Activated CD4-positive, alpha-beta T cell treated with anti-CD3 and anti-CD28 coated beads for 36 hours (primary cell): ENCODE measurements around the gene TAS2R43. TPM values are rescaled to one million over a fixed set of nuclear protein-coding genes. Genes with fewer than 3 reads are reported as not detected.
"Not testable (repeated sequence)": the region's sequence is repeated elsewhere in the genome, so short reads cannot be mapped to it uniquely, and the experiment has no call there.

ENCODE experiments used
- ATAC-seq: fragments of 200-7000 bp; cut with Tn5 transposase; one replicate; pipeline ENCODE4 v1.10.0; 2021; ENCODE audit warnings: mild to moderate bottlenecking, moderate library complexity
- CTCF ChIA-PET: fragments of 350-600 bp; sonication (Branson Sonifier 250); formaldehyde crosslinking; loops from one replicate; lab custom pipeline; 2021; ENCODE audit warnings: antibody characterized with exemption; lab: Charles Lee
- POLR2A ChIA-PET: fragments of 350-600 bp; sonication (Branson Sonifier 250); formaldehyde crosslinking; loops from one replicate; lab custom pipeline; 2021; ENCODE audit warnings: antibody characterized with exemption, inconsistent platforms; lab: Charles Lee
- DNase-seq: peaks from one replicate; pipeline ENCODE4 v3.0.0-alpha.2; 2020
- H3K27ac Mint-ChIP-seq: one replicate; pipeline ENCODE4 v1.8.0; 2021; ENCODE audit warnings: mixed read lengths
- H3K27me3 Mint-ChIP-seq: one replicate; pipeline ENCODE4 v1.8.0; 2021; ENCODE audit warnings: mixed read lengths
- H3K36me3 Mint-ChIP-seq: one replicate; pipeline ENCODE4 v1.8.0; 2021; ENCODE audit warnings: low read depth, mixed read lengths
- H3K4me1 Mint-ChIP-seq: one replicate; pipeline ENCODE4 v1.8.0; 2021; ENCODE audit warnings: mixed read lengths
- H3K4me3 Mint-ChIP-seq: one replicate; pipeline ENCODE4 v1.8.0; 2021; ENCODE audit warnings: mild to moderate bottlenecking, moderate library complexity, mixed read lengths
- H3K9me3 Mint-ChIP-seq: one replicate; pipeline ENCODE4 v1.8.0; 2021; ENCODE audit warnings: low read depth, mixed read lengths
- intact Hi-C, 2 experiments: fragments of 100-400 bp; cut with DNase I in 1 of 2; cut with micrococcal nuclease in 1 of 2; formaldehyde crosslinking; loops; one replicate each; pipeline versions ENCODE4 v1.14.2 to v1.15.1; 2022 to 2024; cut with DNase I, micrococcal nuclease
- total RNA-seq, 2 experiments: library from RNA; stranded (reverse); gene quantifications; one replicate each; pipeline ENCODE4 v1.2.3, GENCODE V29; 2021

The TAS2R43 gene
- total RNA-seq, result under 1 TPM; 0.64 to 0.81 TPM

GRCh38 chr12:11092128-11092527 is at the start of gene TAS2R43:
Gene TAS2R43, minus strand, starts transcription at chr12:11092313. Its CDS starts 84 bp downstream, at chr12:11092229.
- DNase-seq (no peak), ATAC-seq (no peak)
- Mint-ChIP-seq H3K9me3 (peaks cover 4% of the 10 kb centered on the region), H3K36me3 (peaks cover 39% of the 10 kb centered on the region), H3K27ac (no peak within 1 kb of the TSS), H3K27me3 (no peaks in the 10 kb centered on the region), H3K4me1 (peaks cover 12% of the 10 kb centered on the region), H3K4me3 (no peak within 1 kb of the TSS)
- POLR2A ChIA-PET, result no interaction called here
- intact Hi-C loops, result no loop called here
- CTCF ChIA-PET, result no interaction called here

- Mint-ChIP-seq H3K9me3 (no peaks in the 10 kb centered on the region), H3K4me3 (no peak overlapping the region), H3K36me3 (peaks cover 21% of the 10 kb centered on the region), H3K4me1 (peaks cover 41% of the 10 kb centered on the region), H3K27ac (no peak overlapping the region), H3K27me3 (no peaks in the 10 kb centered on the region)
- ChIA-PET POLR2A (no interaction called here), CTCF (no interaction called here)
- intact Hi-C loops, result no loop called here
- DNase-seq, result peak; percentile 17
- peak; percentile 78 for ATAC-seq
Measured at GRCh38 chr12:11136075-11136474, 44.0 kb upstream of the TAS2R43 start.

DNA sequence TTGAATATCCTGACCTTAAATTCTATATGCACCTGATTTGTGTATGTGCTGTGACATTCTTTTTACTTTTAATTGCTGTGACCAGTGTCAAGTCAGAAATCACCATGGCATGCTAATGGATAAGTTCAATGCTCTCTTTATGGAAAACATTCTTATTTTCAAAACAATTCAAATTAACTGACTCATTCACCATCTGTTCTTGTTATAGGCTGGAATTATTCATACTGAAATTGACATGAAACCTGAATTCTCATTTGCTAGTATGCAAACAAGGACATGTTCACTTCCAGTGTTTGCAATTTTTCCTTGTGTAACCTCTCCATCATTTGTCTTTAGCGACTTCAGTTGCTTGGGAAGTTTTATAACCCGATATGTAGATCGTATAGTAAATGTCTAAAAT is 42.2 kb upstream of the TAS2R43 start, which contains the start of gene TAS2R30:
Gene TAS2R30, minus strand, starts transcription at position 340 of the 400 bp plus-strand sequence. CDS start 400 bp downstream, outside the sequence.
- Mint-ChIP-seq H3K27ac (no peak within 1 kb of the TSS), H3K36me3 (peaks cover 26% of the 10 kb centered on the region), H3K4me1 (peaks cover 38% of the 10 kb centered on the region), H3K4me3 (no peak within 1 kb of the TSS), H3K9me3 (no peaks in the 10 kb centered on the region), H3K27me3 (no peaks in the 10 kb centered on the region)
- peak; percentile 33 for ATAC-seq
- intact Hi-C loops, result no loop called here
- POLR2A ChIA-PET, result no interaction called here
- CTCF ChIA-PET, result interaction anchor here (1.0 kb wide), 1 partner anchor 22 kb away, joined by 3 read pairs; no protein-coding TSS in a partner anchor
- DNase-seq, result no peak

GRCh38 chr12:11133816-11134215 is 41.7 kb upstream of the TAS2R43 start:
- POLR2A ChIA-PET, result no interaction called here
- H3K4me1 Mint-ChIP-seq, result peaks cover 38% of the 10 kb centered on the region
- H3K27ac Mint-ChIP-seq, result no peak overlapping the region
- H3K4me3 Mint-ChIP-seq, result no peak overlapping the region
- no peaks in the 10 kb centered on the region for H3K9me3 Mint-ChIP-seq
- CTCF ChIA-PET, result no interaction called here
- ATAC-seq, result no peak
- no peaks in the 10 kb centered on the region for H3K27me3 Mint-ChIP-seq
- intact Hi-C loops, result no loop called here
- DNase-seq, result no peak
- H3K36me3 Mint-ChIP-seq, result peaks cover 31% of the 10 kb centered on the region

DNA sequence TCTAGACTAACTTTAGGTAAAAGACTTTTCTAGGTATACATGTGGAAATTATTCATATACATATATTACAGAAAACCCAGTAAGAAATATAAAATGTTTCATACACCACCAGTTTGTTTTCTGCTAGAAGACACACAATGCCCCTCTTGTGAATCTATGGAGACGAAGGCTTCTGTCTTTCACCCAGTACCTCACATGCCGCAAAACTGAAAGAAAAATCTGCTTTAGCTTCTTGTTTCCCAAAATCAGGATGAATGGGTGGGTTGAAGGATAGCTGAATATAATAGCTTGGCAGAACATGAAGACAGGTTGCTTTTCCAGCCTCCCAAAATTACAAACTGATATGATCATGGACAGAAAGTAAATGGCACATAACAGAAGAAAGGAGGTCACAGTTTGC is 41.0 kb upstream of the TAS2R43 start:
- peaks cover 33% of the 10 kb centered on the region for H3K36me3 Mint-ChIP-seq
- H3K9me3 Mint-ChIP-seq, result no peaks in the 10 kb centered on the region
- ATAC-seq (no peak), DNase-seq (no peak)
- POLR2A ChIA-PET, result no interaction called here
- intact Hi-C loops, result no loop called here
- no peak overlapping the region for H3K4me3 Mint-ChIP-seq
- peaks cover 38% of the 10 kb centered on the region for H3K4me1 Mint-ChIP-seq
- H3K27ac Mint-ChIP-seq, result no peak overlapping the region
- CTCF ChIA-PET, result no interaction called here
- H3K27me3 Mint-ChIP-seq, result no peaks in the 10 kb centered on the region

GRCh38 chr12:11130999-11131398 is 38.9 kb upstream of the TAS2R43 start:
- DNase-seq, result no peak
- ChIA-PET CTCF (no interaction called here), POLR2A (no interaction called here)
- H3K4me1 Mint-ChIP-seq, result peaks cover 25% of the 10 kb centered on the region
- no peaks in the 10 kb centered on the region for H3K27me3 Mint-ChIP-seq
- H3K27ac Mint-ChIP-seq, result peak overlapping the region; percentile 13
- H3K4me3 Mint-ChIP-seq, result no peak overlapping the region
- intact Hi-C loops, result no loop called here
- peaks cover 41% of the 10 kb centered on the region for H3K36me3 Mint-ChIP-seq
- peaks cover 1% of the 10 kb centered on the region for H3K9me3 Mint-ChIP-seq
- no peak for ATAC-seq

- Mint-ChIP-seq H3K4me3 (no peak overlapping the region), H3K36me3 (peaks cover 41% of the 10 kb centered on the region), H3K27ac (no peak overlapping the region), H3K9me3 (peaks cover 1% of the 10 kb centered on the region), H3K4me1 (peaks cover 19% of the 10 kb centered on the region), H3K27me3 (no peaks in the 10 kb centered on the region)
- intact Hi-C loops, result no loop called here
- ChIA-PET CTCF (no interaction called here), POLR2A (no interaction called here)
- DNase-seq, result no peak
- no peak for ATAC-seq
Measured at GRCh38 chr12:11130382-11130781, 38.3 kb upstream of the TAS2R43 start.

DNA sequence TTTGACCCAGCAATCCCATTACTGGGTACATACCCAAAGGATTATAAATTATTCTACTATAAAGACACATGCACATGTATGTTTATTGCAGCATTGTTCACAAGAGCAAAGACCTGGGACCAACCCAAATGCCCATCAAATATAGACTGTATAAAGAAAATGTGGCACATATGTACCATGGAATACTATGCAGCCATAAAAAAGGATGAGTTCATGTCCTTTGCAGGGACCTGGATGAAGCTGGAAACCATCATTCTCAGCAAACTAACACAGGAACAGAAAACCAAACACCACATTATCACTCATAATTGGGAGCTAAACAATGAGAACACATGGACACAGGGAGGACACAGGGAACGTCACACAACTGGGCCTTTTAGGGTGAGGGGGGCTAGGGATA is 22.0 kb upstream of the TAS2R43 start:
- POLR2A ChIA-PET, H3K4me3 Mint-ChIP-seq, DNase-seq, H3K27me3 Mint-ChIP-seq, ATAC-seq, H3K27ac Mint-ChIP-seq, intact Hi-C loops: not testable (repeated sequence)
- CTCF ChIA-PET, result interaction anchor here (0.6 kb wide), 1 partner anchor 30 kb away, joined by 3 read pairs; no protein-coding TSS in a partner anchor
- Mint-ChIP-seq H3K4me1 (peaks cover 49% of the 10 kb centered on the region), H3K36me3 (peaks cover 87% of the 10 kb centered on the region), H3K9me3 (peaks cover 47% of the 10 kb centered on the region)

- Mint-ChIP-seq H3K9me3 (peaks cover 46% of the 10 kb centered on the region), H3K36me3 (peaks cover 92% of the 10 kb centered on the region), H3K4me1 (peaks cover 46% of the 10 kb centered on the region)
- H3K4me3 Mint-ChIP-seq, ATAC-seq, DNase-seq, intact Hi-C loops, CTCF ChIA-PET, H3K27me3 Mint-ChIP-seq, POLR2A ChIA-PET, H3K27ac Mint-ChIP-seq: not testable (repeated sequence)
Measured at GRCh38 chr12:11111213-11111612, 19.1 kb upstream of the TAS2R43 start.

DNA sequence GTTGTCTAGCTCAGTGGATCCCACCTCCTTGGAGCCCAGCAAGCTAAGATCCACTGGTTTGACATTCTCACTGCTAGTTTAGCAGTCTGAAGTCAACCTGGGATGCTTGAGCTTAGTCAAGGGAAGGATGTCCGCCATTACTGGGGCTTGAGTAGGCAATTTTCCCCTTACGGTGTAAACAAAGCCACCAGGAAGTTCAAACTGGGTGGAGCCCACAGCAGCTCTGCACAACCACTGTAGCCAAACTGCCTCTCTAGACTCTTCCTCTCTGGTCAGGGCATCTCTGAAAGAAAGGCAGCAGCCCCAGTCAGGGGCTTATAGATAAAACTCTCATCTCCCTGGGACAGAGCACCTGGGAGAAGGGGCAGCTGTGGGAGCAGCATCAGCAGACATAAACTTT is 16.7 kb upstream of the TAS2R43 start:
- DNase-seq (no peak), ATAC-seq (no peak)
- Mint-ChIP-seq H3K27me3 (no peaks in the 10 kb centered on the region), H3K36me3 (peaks cover 85% of the 10 kb centered on the region), H3K4me3 (no peak overlapping the region), H3K9me3 (peaks cover 42% of the 10 kb centered on the region), H3K27ac (no peak overlapping the region), H3K4me1 (peaks cover 39% of the 10 kb centered on the region)
- ChIA-PET CTCF (no interaction called here), POLR2A (no interaction called here)
- intact Hi-C loops, result no loop called here

DNA sequence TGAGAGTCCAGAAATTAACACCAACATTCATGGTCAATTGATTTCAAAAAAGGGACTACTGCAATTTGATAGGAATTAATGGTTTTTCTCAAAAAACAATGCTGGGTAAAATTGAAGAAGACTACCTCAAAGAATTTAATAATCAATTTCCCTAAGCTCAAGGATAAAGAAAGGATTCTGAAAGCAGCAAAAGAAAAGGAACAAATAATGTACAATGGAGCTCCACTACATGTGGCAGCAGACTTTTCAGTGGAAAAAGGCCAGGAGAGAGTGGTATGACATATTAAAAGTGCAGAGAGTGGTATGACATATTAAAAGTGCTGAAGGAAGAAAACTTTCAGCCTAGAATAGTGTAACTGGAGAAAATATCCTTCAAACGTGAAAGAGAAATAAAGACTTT is 15.6 kb upstream of the TAS2R43 start:
- DNase-seq, result no peak
- H3K4me3 Mint-ChIP-seq, result no peak overlapping the region
- ATAC-seq, result no peak
- H3K9me3 Mint-ChIP-seq, result peaks cover 39% of the 10 kb centered on the region
- H3K27me3 Mint-ChIP-seq, result no peaks in the 10 kb centered on the region
- peaks cover 83% of the 10 kb centered on the region for H3K36me3 Mint-ChIP-seq
- intact Hi-C loops, result no loop called here
- ChIA-PET CTCF (no interaction called here), POLR2A (no interaction called here)
- H3K27ac Mint-ChIP-seq, result no peak overlapping the region
- peaks cover 37% of the 10 kb centered on the region for H3K4me1 Mint-ChIP-seq

- intact Hi-C loops, result no loop called here
- Mint-ChIP-seq H3K4me3 (no peak overlapping the region), H3K27me3 (no peaks in the 10 kb centered on the region), H3K9me3 (peaks cover 26% of the 10 kb centered on the region), H3K27ac (no peak overlapping the region), H3K4me1 (peaks cover 30% of the 10 kb centered on the region), H3K36me3 (peaks cover 78% of the 10 kb centered on the region)
- CTCF ChIA-PET, result no interaction called here
- DNase-seq (no peak), ATAC-seq (no peak)
- POLR2A ChIA-PET, result no interaction called here
Measured at GRCh38 chr12:11106288-11106687, 14.2 kb upstream of the TAS2R43 start.
